SK-N-DZ (cell line): ENCODE results near the gene SIAH2.

Experiments
- DNase-seq: peaks from one replicate; pipeline ENCODE4 v3.0.0-alpha.2; 2015; ENCODE audit warnings: low spot score

Gene SIAH2

GRCh38 chr3:150749255-150749654 is 13.7 kb downstream of the SIAH2 start:
- no peak for DNase-seq

GRCh38 chr3:150748684-150749047 is 14.3 kb downstream of the SIAH2 start:
- DNase-seq, result no peak

- peak; percentile 76 for DNase-seq
Observed at GRCh38 chr3:150747886-150748683, 14.9 kb downstream of the SIAH2 start.

GRCh38 chr3:150746791-150747590 is 16.0 kb downstream of the SIAH2 start:
- no peak for DNase-seq

- no peak for DNase-seq
Observed at GRCh38 chr3:150745832-150746231, 17.1 kb downstream of the SIAH2 start.

GRCh38 chr3:150744919-150745211 is 18.1 kb downstream of the SIAH2 start:
- DNase-seq, result no peak

GRCh38 chr3:150744041-150744918 is 18.7 kb downstream of the SIAH2 start:
- no peak for DNase-seq

GRCh38 chr3:150743508-150743907 is 19.5 kb downstream of the SIAH2 start:
- no peak for DNase-seq

- DNase-seq, result no peak
Observed at GRCh38 chr3:150742679-150743078, 20.3 kb downstream of the SIAH2 start.

- DNase-seq, result no peak
Observed at GRCh38 chr3:150742141-150742523, 20.8 kb downstream of the SIAH2 start.

- DNase-seq, result no peak
Observed at GRCh38 chr3:150741497-150742140, 21.4 kb downstream of the SIAH2 start.

- DNase-seq, result no peak
Observed at GRCh38 chr3:150740733-150741496, 22.1 kb downstream of the SIAH2 start.

- no peak for DNase-seq
Observed at GRCh38 chr3:150739877-150740645, 22.9 kb downstream of the SIAH2 start.

- no peak for DNase-seq
Observed at GRCh38 chr3:150739200-150739863, 23.6 kb downstream of the SIAH2 start.

GRCh38 chr3:150738688-150739087 is 24.3 kb downstream of the SIAH2 start:
- DNase-seq, result no peak

GRCh38 chr3:150737874-150738679 is 24.9 kb downstream of the SIAH2 start:
- DNase-seq, result no peak

- DNase-seq, result peak; percentile 66
Observed at GRCh38 chr3:150736903-150737832, 25.8 kb downstream of the SIAH2 start.

GRCh38 chr3:150736316-150736719 is 26.7 kb downstream of the SIAH2 start:
- DNase-seq, result no peak
